RWPE1 (cell line): Measurements from ENCODE around the gene CCDC6.

ENCODE experiments used
- CTCF ChIA-PET: fragments of 350-600 bp; sonication (Branson Sonifier 250); formaldehyde crosslinking; extraction: SDS; loops from one replicate; lab custom pipeline; 2021; lab: Yijun Ruan, JAX
- POLR2A ChIA-PET: fragments of 400-600 bp; formaldehyde crosslinking; extraction: SDS; loops from one replicate; lab custom pipeline; 2020; ENCODE audit warnings: antibody characterized with exemption; ENCODE audit not compliant: low non-redundant PET; lab: Yijun Ruan, JAX
- DNase-seq: peaks from one replicate; pipeline ENCODE4 v3.0.0; 2012; ENCODE audit warnings: low spot score
- H3K27ac ChIP-seq: fragments of 450-650 bp; 2 replicates; pipeline ENCODE4 v1.5.1; 2017
- TF ChIP-seq, protein P1 (sequence below): fragments of 450-650 bp; conservative IDR thresholded peaks from 2 replicates; pipeline ENCODE4 v1.5.1; 2017; ENCODE audit warnings: low read depth, mild to moderate bottlenecking

The CCDC6 gene

DNA sequence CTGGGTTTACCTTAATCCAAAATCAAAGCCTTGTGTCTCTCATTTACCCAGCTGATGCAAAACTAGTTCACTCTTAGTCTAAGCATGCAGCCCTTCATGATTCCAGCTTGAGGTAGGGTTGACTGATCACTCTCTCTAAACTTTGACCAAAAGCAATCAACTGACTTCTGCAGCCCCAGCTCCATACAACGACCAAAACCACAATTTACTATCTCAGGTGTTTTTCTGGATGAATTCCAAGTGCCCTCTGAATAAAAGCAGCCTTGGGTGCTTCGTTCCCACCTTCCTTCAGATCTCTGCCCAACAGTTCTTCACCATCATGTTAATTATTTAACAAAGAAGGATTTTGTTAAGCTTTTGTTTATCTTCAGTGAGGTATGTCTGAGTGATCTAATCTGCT lies 62.6 kb downstream of the CCDC6 start:
- no peak for DNase-seq
- H3K27ac ChIP-seq = no peak overlapping the region
- CTCF ChIA-PET = interaction anchor here (0.6 kb wide), 1 partner anchor 867 kb away, joined by 5 read pairs; no protein-coding TSS in a partner anchor
- TF ChIP-seq, protein P1, sequence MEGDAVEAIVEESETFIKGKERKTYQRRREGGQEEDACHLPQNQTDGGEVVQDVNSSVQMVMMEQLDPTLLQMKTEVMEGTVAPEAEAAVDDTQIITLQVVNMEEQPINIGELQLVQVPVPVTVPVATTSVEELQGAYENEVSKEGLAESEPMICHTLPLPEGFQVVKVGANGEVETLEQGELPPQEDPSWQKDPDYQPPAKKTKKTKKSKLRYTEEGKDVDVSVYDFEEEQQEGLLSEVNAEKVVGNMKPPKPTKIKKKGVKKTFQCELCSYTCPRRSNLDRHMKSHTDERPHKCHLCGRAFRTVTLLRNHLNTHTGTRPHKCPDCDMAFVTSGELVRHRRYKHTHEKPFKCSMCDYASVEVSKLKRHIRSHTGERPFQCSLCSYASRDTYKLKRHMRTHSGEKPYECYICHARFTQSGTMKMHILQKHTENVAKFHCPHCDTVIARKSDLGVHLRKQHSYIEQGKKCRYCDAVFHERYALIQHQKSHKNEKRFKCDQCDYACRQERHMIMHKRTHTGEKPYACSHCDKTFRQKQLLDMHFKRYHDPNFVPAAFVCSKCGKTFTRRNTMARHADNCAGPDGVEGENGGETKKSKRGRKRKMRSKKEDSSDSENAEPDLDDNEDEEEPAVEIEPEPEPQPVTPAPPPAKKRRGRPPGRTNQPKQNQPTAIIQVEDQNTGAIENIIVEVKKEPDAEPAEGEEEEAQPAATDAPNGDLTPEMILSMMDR = no peak
- POLR2A ChIA-PET = no interaction called here

DNA sequence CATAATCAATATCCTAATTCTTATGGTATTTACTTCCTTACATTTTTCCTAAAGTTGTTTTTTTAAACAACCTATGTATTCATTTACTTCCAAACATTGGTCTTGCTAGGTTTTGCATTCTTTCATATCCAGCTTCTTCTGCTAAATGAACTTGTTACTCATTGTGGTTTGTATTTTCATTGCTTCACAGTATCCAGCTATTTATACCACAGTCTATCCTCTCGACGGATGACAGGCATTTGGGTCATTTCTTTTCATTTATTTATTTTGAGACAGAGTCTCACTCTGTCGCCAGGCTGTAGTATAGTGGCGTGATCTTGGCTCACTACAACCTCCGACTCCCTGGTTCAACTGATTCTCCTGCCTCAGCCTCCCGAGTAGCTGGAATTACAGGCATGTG lies 66.8 kb downstream of the CCDC6 start:
- ChIA-PET POLR2A (no interaction called here), CTCF (interaction anchor here (0.7 kb wide), 1 partner anchor 12 kb away, joined by 5 read pairs; no protein-coding TSS in a partner anchor)
- TF ChIP-seq, protein P1 = no peak
- no peak overlapping the region for H3K27ac ChIP-seq
- DNase-seq = no peak

DNA sequence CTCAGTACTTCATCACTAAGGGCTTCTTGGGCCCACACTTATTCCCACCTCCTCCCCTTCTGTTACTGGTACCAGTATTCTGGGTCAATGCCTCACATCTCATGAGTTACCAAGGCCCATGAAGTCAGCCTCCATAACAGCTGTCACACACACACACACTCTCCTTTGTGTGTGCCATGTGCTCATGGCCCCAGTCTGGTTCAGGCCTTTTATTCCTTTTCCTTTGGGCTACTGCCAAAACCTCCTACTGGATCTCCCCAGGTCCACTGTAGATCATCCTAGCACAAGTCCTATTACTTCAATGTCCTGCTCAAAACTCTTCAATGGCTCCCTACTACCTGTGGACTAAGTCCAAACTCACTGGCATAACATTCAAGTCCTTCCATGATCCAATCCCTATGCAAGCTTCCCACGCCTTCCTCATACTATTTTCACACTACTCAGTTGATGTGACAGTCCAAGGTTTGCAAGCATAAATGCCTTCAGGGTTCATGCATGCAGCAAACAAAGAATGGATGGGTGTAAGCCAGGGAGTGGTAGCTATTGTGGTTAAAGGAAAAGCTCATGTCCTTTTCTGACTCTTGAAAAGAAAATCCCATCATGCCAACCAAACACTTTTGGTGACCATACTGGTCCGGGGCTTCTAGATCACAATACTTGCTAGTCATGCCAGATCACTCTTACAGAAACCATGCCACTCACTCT lies 68.1 kb downstream of the CCDC6 start:
- ChIA-PET POLR2A (no interaction called here), CTCF (interaction anchor here (0.6 kb wide), 1 partner anchor 51 kb away, joined by 3 read pairs; no protein-coding TSS in a partner anchor)
- DNase-seq = no peak
- no peak overlapping the region for H3K27ac ChIP-seq
- TF ChIP-seq, protein P1 = no peak

DNA sequence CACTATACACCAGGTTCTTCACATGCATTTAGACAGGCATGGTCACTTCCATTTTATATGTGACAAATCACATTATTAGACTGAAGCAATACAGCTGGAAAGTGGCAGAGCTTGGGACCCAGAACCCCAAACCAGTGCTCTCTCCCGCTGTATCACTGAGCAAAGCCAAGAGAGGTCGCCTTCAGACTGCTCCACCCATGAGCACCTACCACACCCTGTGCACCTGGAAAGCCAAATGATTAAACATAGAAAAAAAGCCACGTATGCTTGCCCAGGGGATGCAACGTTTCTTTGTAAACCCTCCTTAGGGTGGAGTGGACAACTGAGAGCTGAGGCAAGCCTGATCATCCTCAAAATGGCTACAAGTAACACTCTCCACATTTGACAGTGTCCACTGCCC lies 72.5 kb downstream of the CCDC6 start:
- CTCF ChIA-PET = no interaction called here
- peak; percentile 8 for DNase-seq
- TF ChIP-seq, protein P1 = no peak
- no peak overlapping the region for H3K27ac ChIP-seq
- POLR2A ChIA-PET = interaction anchor here (0.7 kb wide), 1 partner anchor 71 kb away, joined by 3 read pairs; no protein-coding TSS in a partner anchor

DNA sequence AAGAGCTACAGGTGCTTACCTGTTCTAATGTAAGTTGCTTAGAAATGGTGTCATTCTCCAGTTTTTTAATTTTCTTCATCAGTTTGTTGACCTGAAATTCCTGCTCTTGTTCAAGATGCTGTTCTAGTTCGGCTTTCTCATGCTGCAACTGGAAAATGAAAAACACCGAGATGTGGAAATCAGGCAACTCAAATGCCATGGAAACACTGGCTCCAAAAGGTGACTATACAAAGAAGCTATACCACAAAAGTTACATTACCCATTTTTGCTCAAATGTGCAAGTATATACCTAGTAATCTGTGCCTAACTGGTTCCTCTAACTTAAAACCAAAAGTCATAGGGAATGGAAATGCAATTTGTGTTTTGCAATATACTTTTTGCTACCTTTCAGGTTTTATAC lies 73.8 kb downstream of the CCDC6 start:
- no peak overlapping the region for H3K27ac ChIP-seq
- CTCF ChIA-PET = interaction anchor here (1.2 kb wide), 1 partner anchor 74 kb away, joined by 4 read pairs; the partner anchor contains the start of gene CCDC6
- POLR2A ChIA-PET = no interaction called here
- TF ChIP-seq, protein P1 = no peak
- DNase-seq = no peak

DNA sequence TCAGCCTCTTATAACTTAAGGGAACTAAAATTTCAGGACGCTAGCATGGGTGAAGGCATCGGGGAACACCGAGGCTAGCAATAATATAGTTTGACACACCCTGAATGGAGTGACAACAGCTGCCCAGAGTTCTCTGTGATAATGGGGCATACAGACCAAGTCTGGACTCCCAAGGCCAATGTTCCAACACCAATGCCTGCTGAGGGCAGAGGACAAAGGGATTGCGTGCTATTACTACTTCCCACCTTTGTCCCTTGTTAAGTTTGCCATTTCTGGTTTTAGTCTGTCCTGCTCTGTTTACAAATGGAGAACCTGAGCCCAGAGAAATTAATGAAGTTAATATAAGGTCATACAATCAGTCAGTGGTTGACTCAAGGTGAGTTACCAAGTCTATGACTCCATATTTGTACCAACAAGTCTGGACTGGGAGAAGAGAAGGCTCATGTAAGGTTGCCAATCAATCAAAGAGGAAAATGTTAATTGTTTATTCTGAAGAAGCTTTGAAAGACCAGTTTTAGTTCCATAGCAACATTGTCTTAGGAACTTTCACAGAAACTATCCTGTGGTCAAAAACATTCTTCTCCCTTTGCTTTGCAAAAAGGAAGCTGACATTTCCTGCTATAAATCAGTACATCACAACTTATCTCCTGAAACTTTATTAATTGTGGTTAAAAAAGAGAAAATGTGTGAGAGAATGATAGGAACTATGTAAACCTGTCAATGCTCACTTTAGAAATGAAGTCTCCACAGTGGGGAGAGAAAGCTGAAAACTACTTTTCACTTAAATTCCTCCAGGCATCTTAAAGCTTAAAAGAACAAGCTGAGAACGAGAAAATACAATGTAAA lies 74.5 kb downstream of the CCDC6 start:
- ChIA-PET POLR2A (no interaction called here), CTCF (interaction anchor here (0.5 to 1.2 kb wide), 3 partner anchors 74 to 216 kb away, joined by 3 to 6 read pairs (median 4); partner anchors contain the start of gene CCDC6)
- no peak for DNase-seq
- H3K27ac ChIP-seq = no peak overlapping the region
- TF ChIP-seq, protein P1 = no peak
